NCI-H1092 treated with DMSO at 0.1 percent for 48 hours (cell line): ENCODE measurements around the gene BEND6.

Experiments
- DNase-seq: peaks from one replicate; lab custom pipeline; 2025; lab: John Stamatoyannopoulos, UW

The BEND6 gene

GRCh38 chr6:56940977-56941376 is 13.9 kb upstream of the BEND6 start:
- DNase-seq = no peak

- no peak for DNase-seq
These were observed 10.2 kb upstream of the BEND6 start for GRCh38 chr6:56944661-56945060.

- no peak for DNase-seq
These were observed 8.5 kb upstream of the BEND6 start for GRCh38 chr6:56946368-56946767.

- DNase-seq = no peak
These were observed 7.0 kb upstream of the BEND6 start for GRCh38 chr6:56947924-56948323.

GRCh38 chr6:56949265-56949664 is 5.6 kb upstream of the BEND6 start:
- DNase-seq = no peak

- no peak for DNase-seq
These were observed 4.9 kb upstream of the BEND6 start for GRCh38 chr6:56949925-56950495.

- DNase-seq = no peak
These were observed 3.7 kb upstream of the BEND6 start for GRCh38 chr6:56951049-56951831.

- DNase-seq = no peak
These were observed 1.1 kb upstream of the BEND6 start for GRCh38 chr6:56953597-56954402.

- peak; percentile 41 for DNase-seq
These were observed 556 bp downstream of the BEND6 start for GRCh38 chr6:56955171-56956155.

- no peak for DNase-seq
These were observed 1.6 kb downstream of the BEND6 start for GRCh38 chr6:56956491-56956890.

- no peak for DNase-seq
These were observed 2.9 kb downstream of the BEND6 start for GRCh38 chr6:56957856-56958255.

GRCh38 chr6:56958481-56958880 is 3.6 kb downstream of the BEND6 start:
- DNase-seq = no peak

- no peak for DNase-seq
These were observed 4.2 kb downstream of the BEND6 start for GRCh38 chr6:56959094-56959493.

GRCh38 chr6:56959938-56960337 is 5.0 kb downstream of the BEND6 start:
- no peak for DNase-seq

GRCh38 chr6:56961151-56961550 is 6.2 kb downstream of the BEND6 start:
- no peak for DNase-seq

- DNase-seq = no peak
These were observed 7.5 kb downstream of the BEND6 start for GRCh38 chr6:56962441-56962840.

GRCh38 chr6:56963043-56963442 is 8.1 kb downstream of the BEND6 start:
- no peak for DNase-seq

- no peak for DNase-seq
These were observed 8.9 kb downstream of the BEND6 start for GRCh38 chr6:56963793-56964192.

GRCh38 chr6:56965126-56965525 is 10.2 kb downstream of the BEND6 start:
- no peak for DNase-seq

GRCh38 chr6:56970849-56971248 is 15.9 kb downstream of the BEND6 start:
- no peak for DNase-seq

- no peak for DNase-seq
These were observed 22.3 kb downstream of the BEND6 start for GRCh38 chr6:56977192-56977591.

GRCh38 chr6:56978530-56978929 is 23.6 kb downstream of the BEND6 start:
- no peak for DNase-seq
